Measurements from ENCODE around the gene MYL12A. TPM values are rescaled to one million over a fixed set of nuclear protein-coding genes. Genes with fewer than 3 reads are reported as not detected.
A peak's percentile ranks its signal among the peaks of the same experiment; 100 is the strongest.

MYL12A gene
- total and polyA plus RNA-seq, 2 donors (not counting 3 experiments of a cell fraction or from before 2014, with no cell fraction given) = 597 to 796 TPM

GRCh38 chr18:3263132-3263700 is 15.6 kb downstream of the MYL12A start:
- Histone ChIP-seq H2AFZ (ENCODE audit: low read depth, low read length) (no peak overlapping the region), H4K20me1 (replicated peaks; ENCODE audit: control insufficient read depth, extremely low read depth, insufficient read depth, low read length) (peaks cover 31% of the 10 kb centered on the region), H3K27me3 (ENCODE audit: control insufficient read depth in 2 of 2, insufficient read depth in 2 of 2, low read length in 2 of 2) (no peaks in the 10 kb centered on the region), H3K36me3 (ENCODE audit: control insufficient read depth in 2 of 2, extremely low read depth in 1 of 2, insufficient read depth in 2 of 2, low read length in 2 of 2) (peaks cover 4 to 5% of the 10 kb centered on the region in 2 experiments), H3K27ac (ENCODE audit: insufficient read depth, low read depth, low read length) (peak overlapping the region; percentile 94), H3K9me1 (replicated peaks; ENCODE audit: control insufficient read depth, extremely low read depth, insufficient read depth, low read length) (peaks cover 3% of the 10 kb centered on the region), H3K9ac (replicated peaks; ENCODE audit: extremely low read depth, insufficient read depth, low read length) (peak overlapping the region; percentile 100), H3K4me1 (ENCODE audit: control insufficient read depth, extremely low read depth, insufficient read depth, low read length) (peaks cover 51% of the 10 kb centered on the region), H3K4me3 (replicated peaks in 1 of 3; ENCODE audit: insufficient read depth in 1 of 3, low read depth in 1 of 3, low read length in 3 of 3) (peak overlapping the region; percentile 93 to 100 (median 97)), H3K9me3 (replicated peaks; ENCODE audit: control insufficient read depth, insufficient read depth, low read length) (no peaks in the 10 kb centered on the region), H3K79me2 (ENCODE audit: control insufficient read depth, insufficient read depth, low read length) (peaks cover 66% of the 10 kb centered on the region), H3K4me2 (ENCODE audit: insufficient read depth, low read length) (peak overlapping the region; percentile 97)
- intact Hi-C loops (cut with micrococcal nuclease) = loop anchor here (5.0 kb wide), 4 partner anchors 189 to 529 kb away; partner anchors contain the start of genes LPIN2 and TGIF1
- TF ChIP-seq JUN (IDR thresholded peaks at IDR 0.05; ENCODE audit: borderline replicate concordance, insufficient read depth, insufficient read length, low read depth) (no peak), EZH2 (IDR thresholded peaks at IDR 0.05; ENCODE audit: borderline replicate concordance, low read depth, low read length, severe bottlenecking) (no peak), CTCF (IDR thresholded peaks at IDR 0.05; ENCODE audit: extremely low read depth in 1 of 2, insufficient read depth in 1 of 2, low read depth in 1 of 2, low read length in 2 of 2) (no peak), MAX (IDR thresholded peaks at IDR 0.05; ENCODE audit: insufficient read depth, insufficient read length) (no peak), GATA2 (IDR thresholded peaks at IDR 0.05; ENCODE audit: insufficient read depth, insufficient read length, low read depth, low read length) (no peak), POLR2A (IDR thresholded peaks at IDR 0.05; ENCODE audit: low read depth, low read length) (peak; percentile 34), MYC (IDR thresholded peaks at IDR 0.05; ENCODE audit: low read depth, low read length) (no peak), POLR2AphosphoS5 (IDR thresholded peaks at IDR 0.05; ENCODE audit: insufficient read depth, low read depth, low read length) (peak; percentile 15), FOS (IDR thresholded peaks at IDR 0.05; ENCODE audit: borderline replicate concordance, insufficient read depth, low read length) (no peak)
- no peak for FAIRE-seq
- dilution Hi-C loops (cut with MboI; ENCODE audit: extremely low pct_ligation_motif_present, low sequenced_read_pairs) = loop anchor here (25.0 kb wide), 1 partner anchor 199 kb away; the partner anchor contains the start of gene TGIF1
- BruUV-seq (replicated peaks) = TSS peak; percentile 31
- CTCF ChIA-PET = interaction anchor here (1.0 to 1.7 kb wide), 6 partner anchors 14 to 607 kb away, joined by 4 to 8 read pairs (median 4); partner anchors contain the start of gene MYL12A
- POLR2A ChIA-PET = interaction anchor here (0.6 to 2.0 kb wide), 5 partner anchors 8 to 264 kb away, joined by 3 to 17 read pairs (median 4); partner anchors contain the start of gene MYL12A
- DNase-seq (ENCODE audit: low read depth, low spot score) = no peak
